ENCODE results near the gene CASTOR1. TPM values are rescaled to one million over a fixed set of nuclear protein-coding genes. Genes with fewer than 3 reads are reported as not detected.

The CASTOR1 gene
- total RNA-seq, 1 donor from 2014 or later = 51.8 TPM

- TF ChIP-seq POLR2AphosphoS5 (IDR thresholded peaks at IDR 0.05; ENCODE audit: insufficient read depth in 1 of 2, low read depth in 1 of 2) (no peak), CTCF (IDR thresholded peaks at IDR 0.05) (no peak), POLR2A (IDR thresholded peaks at IDR 0.05) (no peak)
- no peak for DNase-seq (ENCODE audit: extremely low spot score in 2 of 2)
- H3K36me3 ChIP-seq = peaks cover 0 to 65% of the 10 kb centered on the region in 2 donors
- H3K27me3 ChIP-seq = no peaks in the 10 kb centered on the region
- H3K4me1 ChIP-seq = peaks cover 79% of the 10 kb centered on the region
- intact Hi-C loops (cut with DNase I) = no loop called here
- H3K4me3 ChIP-seq = no peak overlapping the region
- peak overlapping the region; percentile 9 for H3K27ac ChIP-seq
- H3K9me3 ChIP-seq = no peaks in the 10 kb centered on the region
These were observed 5.5 kb upstream of the CASTOR1 start for GRCh38 chr22:30294830-30295229.

GRCh38 chr22:30294066-30294465, 4.8 kb upstream of the CASTOR1 start:
- TF ChIP-seq CTCF (IDR thresholded peaks at IDR 0.05) (no peak), POLR2AphosphoS5 (IDR thresholded peaks at IDR 0.05; ENCODE audit: insufficient read depth in 1 of 2, low read depth in 1 of 2) (no peak), POLR2A (IDR thresholded peaks at IDR 0.05) (no peak)
- peaks cover 0 to 58% of the 10 kb centered on the region in 2 donors for H3K36me3 ChIP-seq
- intact Hi-C loops (cut with DNase I) = no loop called here
- H3K27me3 ChIP-seq = no peaks in the 10 kb centered on the region
- no peak overlapping the region for H3K27ac ChIP-seq
- peaks cover 73% of the 10 kb centered on the region for H3K4me1 ChIP-seq
- no peak overlapping the region for H3K4me3 ChIP-seq
- no peak for DNase-seq (ENCODE audit: extremely low spot score in 2 of 2)
- no peaks in the 10 kb centered on the region for H3K9me3 ChIP-seq

- H3K27ac ChIP-seq = peak overlapping the region; percentile 97
- intact Hi-C loops (cut with DNase I) = no loop called here
- peaks cover 0 to 48% of the 10 kb centered on the region in 2 donors for H3K36me3 ChIP-seq
- H3K27me3 ChIP-seq = no peaks in the 10 kb centered on the region
- no peak for DNase-seq (ENCODE audit: extremely low spot score in 2 of 2)
- H3K4me1 ChIP-seq = peaks cover 72% of the 10 kb centered on the region
- no peak overlapping the region for H3K4me3 ChIP-seq
- H3K9me3 ChIP-seq = no peaks in the 10 kb centered on the region
- no peak for TF ChIP-seq POLR2AphosphoS5 (IDR thresholded peaks at IDR 0.05; ENCODE audit: insufficient read depth in 1 of 2, low read depth in 1 of 2)
- no peak for TF ChIP-seq POLR2A (IDR thresholded peaks at IDR 0.05)
- TF ChIP-seq CTCF (IDR thresholded peaks at IDR 0.05) = no peak
These were observed 3.7 kb upstream of the CASTOR1 start for GRCh38 chr22:30293026-30293425.

- intact Hi-C loops (cut with DNase I) = no loop called here
- no peak for DNase-seq (ENCODE audit: extremely low spot score in 2 of 2)
- H3K4me1 ChIP-seq = peaks cover 72% of the 10 kb centered on the region
- no peaks in the 10 kb centered on the region for H3K9me3 ChIP-seq
- no peak overlapping the region for H3K4me3 ChIP-seq
- peak overlapping the region; percentile 97 for H3K27ac ChIP-seq
- H3K36me3 ChIP-seq = peaks cover 0 to 45% of the 10 kb centered on the region in 2 donors
- H3K27me3 ChIP-seq = no peaks in the 10 kb centered on the region
- no peak for TF ChIP-seq CTCF (IDR thresholded peaks at IDR 0.05)
- no peak for TF ChIP-seq POLR2A (IDR thresholded peaks at IDR 0.05)
- TF ChIP-seq POLR2AphosphoS5 (IDR thresholded peaks at IDR 0.05; ENCODE audit: insufficient read depth in 1 of 2, low read depth in 1 of 2) = no peak
These were observed 3.0 kb upstream of the CASTOR1 start for GRCh38 chr22:30292069-30292970.

Measured in vagina (tissue), 2 donors.